ENCODE results near the gene WDR82.

WDR82 gene

DNA sequence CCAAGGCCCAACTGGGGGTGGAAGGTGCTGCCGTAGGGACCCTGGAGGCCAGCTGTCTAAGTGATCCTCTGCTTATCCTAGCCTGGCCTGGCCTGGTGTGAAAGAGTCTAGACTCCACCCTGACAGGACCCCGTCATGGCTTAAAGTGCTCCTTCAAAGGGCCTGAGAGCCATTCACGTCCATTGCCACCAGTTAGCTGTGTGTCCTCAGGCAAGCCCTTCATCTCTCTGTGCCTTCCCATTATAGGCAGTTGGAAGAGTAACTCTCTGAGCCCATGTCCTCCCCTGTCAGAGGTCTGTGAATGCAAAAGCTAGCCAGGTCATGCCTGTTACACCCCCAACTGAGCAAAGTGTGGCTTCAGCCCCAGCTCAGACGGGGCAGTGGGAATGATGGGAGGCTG lies 28.5 kb upstream of the WDR82 start:
- no peak for DNase-seq (ENCODE audit: low read depth in 2 of 2)

DNA sequence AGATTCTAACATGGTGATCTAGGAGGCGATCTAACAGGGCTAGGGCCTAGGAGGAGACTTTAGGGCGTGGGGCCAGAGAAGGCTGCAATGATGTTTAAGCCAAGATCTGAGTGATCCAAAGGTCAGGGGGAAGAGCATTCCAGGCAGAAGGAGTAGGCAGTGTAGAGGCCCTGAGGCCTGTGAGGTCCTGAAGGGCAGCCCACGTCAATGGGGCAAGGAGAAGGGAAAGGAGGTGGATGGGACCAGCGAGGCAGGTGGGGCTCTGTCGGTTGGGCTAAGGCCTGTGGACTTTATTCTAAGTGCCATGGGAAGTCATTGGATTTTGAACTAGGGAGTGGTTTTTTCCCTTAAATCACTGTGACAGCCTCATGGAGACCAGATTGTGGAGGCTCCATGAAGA lies 27.5 kb upstream of the WDR82 start:
- no peak for DNase-seq (ENCODE audit: low read depth in 2 of 2)

DNA sequence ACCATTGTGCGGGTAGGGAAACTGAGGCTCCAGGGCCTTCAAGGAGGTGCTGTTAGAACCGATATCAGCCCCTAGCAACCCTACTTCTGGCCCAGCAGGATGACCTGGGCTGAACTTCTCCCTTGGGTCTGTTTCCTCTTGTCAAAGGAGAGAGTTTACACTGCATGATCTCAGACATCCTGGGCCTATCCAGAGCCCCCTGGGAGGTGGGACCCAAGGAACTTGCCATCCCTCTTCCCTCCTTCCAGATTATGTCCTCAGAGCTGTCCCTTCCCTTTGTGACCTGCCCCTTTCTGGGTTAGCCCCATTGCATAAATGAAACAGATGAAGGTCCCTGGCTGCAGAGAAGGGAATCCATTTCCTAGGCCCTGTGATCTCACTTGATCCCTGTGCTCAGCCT lies 25.4 kb upstream of the WDR82 start:
- no peak for DNase-seq (ENCODE audit: low read depth in 2 of 2)

DNA sequence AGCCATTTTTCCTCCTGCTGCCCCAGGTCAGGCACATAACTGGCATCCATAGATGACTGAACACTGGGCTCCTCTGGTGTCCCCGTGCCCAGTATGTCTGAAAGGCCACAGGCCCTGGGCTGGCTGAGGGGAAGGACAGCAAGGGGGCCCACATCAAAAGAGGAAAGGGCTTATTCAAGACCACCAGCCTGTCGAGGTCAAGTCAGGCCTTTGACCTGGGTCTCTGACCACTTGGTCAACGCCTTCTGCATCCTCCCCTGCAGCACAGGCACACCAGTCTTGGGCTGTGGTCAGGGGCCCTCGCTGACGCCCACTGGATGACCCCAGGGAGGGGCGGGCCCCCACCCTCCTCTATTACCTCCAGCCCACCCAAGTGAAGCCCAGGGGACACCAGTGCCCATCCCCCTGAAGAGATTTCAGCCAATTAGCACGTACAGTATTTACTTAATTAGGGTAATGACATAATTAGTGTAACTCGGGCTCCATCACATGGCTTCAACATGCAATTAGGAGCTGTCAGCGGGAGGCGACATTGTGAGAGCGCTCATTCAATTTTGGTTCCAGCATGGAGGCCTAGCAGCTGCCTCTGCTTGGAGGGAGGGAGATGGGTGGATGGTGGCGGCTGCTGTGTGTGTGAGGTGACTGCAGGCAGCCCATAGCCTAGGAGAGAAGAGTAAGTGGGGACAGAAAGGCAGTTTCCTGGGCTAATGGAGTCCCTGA lies 24.1 kb upstream of the WDR82 start:
- no peak for DNase-seq (ENCODE audit: low read depth in 2 of 2)

DNA sequence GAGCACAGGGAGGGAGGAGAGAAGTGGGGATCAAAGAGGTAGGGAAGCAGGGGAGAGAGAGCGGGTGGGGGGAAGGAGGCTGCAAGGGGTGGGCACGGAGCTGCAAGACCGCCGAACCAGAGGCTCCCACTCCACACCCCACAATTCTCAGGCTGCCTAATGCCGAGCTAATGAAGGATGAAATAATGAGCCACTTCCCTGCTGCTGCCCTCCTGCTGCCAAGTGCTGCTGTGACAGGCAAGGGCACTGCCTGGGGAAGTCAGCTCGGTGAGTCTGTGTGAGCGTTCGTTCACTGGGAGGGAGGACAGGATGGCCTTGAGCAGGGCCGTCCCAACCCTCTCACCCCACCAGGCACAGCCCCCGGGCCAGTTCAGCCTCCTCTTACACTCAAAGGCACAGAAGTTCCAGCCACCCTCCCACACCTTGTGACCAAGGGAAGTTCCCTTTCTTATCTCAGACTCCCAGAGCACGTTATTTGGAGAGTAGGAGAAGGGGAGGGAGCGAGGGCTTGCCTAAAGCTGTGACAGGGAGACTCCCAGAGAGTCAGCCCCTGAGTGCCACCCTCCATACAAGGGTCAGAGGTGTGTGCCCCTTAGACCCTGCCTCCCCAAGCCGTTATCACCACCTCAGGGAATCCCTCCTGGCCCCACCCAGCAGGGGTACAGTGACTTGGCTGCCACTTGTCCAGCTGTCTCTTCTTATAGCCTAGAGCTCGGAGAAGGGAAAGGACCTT lies 21.6 kb upstream of the WDR82 start:
- no peak for DNase-seq (ENCODE audit: low read depth in 2 of 2)

DNA sequence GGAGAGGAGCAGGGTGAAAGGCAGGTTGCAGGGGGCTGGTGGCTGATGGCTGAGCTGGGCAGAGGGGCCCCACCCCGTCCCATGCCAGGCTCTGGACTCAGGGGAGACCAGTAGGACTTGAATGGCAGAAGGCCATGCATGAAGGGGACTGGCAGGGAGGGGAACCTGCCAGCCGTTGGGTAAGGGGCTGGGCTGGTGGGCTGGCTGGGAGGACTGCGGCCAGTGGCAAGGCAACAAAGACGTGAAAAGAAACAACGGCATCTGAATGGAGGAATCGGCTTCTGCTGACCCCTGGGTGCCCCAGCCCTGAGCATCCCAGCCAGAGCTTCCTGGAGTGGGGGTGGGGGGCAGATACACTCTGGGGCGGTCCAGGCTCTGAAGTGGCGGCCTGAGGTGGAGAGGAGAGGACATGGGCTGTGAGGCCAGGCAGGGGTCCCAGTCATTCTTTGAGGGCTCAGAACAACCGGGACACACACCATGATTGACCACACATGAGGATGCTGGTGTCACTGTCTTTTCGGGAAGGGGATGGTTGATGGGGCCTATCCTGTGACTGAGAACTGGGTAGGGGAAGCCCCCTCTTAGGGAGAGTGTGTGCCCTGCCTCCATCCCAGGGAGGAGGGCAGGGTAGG lies 20.9 kb upstream of the WDR82 start:
- no peak for DNase-seq (ENCODE audit: low read depth in 2 of 2)

DNA sequence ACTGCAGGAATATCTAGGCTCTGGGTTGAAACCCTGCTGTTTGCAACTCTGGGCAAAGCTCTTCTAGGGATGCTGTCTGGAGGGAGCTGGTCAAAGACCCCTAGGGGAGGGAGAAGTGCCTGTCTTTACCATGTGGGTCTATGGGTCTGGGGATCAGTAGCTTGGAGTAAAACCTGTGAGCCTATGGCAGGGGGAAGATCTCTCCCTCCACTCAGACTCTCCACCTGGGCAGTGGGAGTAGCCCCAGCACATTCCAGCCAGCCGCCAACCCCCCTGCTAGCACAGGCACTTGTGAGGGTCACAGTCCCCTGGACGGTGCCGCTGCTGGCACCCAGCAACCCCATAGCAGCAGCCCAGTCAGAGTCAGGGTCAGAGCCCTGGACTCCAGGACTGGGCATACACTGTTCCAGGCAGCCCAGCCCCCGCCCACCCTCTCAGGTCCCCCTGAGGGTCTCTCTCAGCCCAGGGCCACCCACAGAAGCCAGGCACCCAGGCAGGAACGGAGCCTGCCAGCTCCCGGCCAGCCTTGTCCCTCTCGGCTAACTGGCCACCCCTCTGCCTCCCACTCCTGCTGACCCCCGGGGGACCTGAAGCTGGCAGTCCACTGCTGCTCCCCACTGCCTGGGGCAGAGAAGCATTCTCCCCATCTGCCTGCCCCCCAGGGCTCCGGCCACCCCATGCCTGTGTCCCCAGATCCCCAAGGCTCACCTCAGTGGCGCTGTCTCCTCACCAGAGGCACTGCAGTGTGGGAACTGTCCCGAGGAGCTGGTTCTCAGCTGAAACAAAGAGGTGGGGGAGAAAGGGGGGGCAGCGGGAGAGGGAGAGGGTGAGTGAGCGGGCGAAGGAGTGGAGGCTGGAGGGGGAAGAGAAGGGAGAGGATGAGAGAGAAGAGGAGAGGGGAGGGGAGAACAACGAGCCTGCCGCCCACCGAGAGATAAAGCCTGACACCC lies 20.0 kb upstream of the WDR82 start:
- DNase-seq (ENCODE audit: low read depth in 2 of 2), result no peak

DNA sequence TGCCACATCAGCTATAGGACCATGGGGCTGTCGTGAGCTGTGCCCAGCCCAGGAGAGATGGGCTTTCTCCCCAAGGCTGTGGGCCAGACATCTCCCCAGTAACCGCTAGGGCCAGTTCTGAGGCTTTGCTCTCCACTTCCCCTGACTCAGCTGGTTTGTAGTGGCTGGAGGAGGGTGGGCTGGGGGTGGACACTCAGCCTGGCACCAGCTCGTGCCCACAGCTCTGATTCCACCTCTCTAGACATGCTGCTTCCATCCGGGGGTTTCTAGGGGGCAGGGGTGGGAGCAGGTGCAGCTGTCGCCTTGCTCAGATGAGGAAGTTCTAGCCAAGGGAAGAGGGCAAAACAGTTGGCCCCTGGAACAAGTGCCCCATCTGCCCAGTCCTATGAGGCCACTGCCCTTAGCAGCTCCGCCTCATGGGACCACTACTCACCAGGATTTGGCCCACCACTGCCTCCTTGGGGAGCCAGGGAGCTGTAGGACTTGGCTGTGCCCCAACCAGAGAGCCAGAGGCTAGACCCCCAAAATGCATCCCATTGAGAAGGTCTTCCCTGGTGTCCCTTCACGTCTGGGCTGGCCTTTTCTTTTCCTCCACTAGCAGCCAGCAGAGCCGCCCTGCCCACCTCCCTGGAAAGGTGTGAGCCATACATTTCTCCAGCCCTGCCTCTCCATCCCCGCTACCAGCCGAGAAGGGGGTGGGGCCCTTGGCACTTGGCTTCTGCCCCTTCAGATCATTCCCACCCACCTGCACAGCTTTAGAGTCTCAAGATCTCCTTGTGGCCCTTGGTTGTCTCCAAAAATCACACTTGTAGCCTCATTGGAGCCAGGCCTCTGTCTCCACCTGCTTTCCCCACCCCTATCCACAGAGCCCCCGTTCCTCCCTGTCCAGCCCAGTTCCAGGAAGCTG lies 19.0 kb upstream of the WDR82 start:
- no peak for DNase-seq (ENCODE audit: low read depth in 2 of 2)

DNA sequence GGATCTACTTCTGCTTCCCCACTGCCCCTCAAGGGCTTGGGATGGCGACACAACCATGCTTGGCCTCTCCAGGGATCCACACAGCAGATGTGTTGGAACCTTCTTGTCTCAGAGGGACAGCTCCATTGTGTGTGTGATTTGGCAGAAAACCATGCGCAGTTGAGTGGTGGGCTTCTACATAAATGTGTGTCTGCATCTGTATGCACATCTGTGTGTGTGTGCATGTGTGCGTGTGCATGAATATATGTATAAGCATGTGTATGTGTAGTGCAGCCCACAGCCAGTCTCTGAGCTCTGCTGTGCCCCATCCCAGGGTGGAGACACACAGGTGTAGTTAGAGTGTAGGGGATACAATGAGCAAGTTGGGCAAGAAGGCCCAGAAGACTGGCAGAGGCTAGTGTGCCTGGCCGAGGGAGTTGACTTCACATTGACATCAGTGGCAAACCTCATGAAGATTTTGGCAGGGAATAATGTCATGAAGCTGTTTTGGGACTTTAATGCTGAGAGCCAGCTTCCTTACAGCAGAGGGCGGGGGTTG lies 17.3 kb upstream of the WDR82 start:
- no peak for DNase-seq (ENCODE audit: low read depth in 2 of 2)

DNA sequence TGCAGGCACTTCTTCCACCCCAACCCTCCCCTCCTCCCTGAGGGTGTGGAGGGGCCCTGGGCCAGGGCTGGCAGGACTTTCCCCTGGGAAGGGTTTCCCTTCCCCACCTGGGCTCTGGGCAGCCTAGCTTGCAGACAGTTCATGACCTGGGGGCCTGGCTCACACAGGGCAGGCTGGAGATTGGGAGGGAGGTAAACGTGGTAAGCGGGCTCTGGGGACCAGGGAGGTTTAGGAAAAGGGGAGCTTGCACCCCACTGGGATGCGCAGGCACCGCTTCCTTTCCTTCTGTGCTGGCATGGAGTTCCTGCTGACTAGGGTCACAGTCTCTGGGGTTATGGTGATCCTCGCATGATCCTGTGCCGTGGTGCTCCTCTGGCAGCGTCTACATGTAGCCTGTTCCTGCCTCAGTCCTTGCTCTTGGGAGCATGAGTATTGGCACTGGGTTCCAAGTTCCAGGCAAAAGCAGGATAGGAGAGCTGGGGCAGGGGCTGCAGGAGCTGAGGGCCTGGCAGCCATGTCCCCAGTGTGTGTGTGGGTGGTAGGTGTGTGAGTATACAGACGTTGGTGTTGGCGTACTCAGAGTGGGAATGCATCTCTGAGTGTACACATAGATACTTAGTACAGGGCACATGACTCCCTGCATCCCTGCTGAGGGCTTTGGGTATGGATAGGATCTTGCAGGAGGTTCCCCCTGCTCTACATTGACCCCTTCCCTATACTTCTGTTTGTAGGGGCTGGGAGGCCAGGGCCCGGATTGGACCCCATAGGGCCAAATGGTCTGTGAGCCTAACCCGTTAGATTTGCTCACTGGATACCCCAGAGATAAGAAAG lies 16.1 kb upstream of the WDR82 start:
- DNase-seq (ENCODE audit: low read depth in 2 of 2), result no peak

DNA sequence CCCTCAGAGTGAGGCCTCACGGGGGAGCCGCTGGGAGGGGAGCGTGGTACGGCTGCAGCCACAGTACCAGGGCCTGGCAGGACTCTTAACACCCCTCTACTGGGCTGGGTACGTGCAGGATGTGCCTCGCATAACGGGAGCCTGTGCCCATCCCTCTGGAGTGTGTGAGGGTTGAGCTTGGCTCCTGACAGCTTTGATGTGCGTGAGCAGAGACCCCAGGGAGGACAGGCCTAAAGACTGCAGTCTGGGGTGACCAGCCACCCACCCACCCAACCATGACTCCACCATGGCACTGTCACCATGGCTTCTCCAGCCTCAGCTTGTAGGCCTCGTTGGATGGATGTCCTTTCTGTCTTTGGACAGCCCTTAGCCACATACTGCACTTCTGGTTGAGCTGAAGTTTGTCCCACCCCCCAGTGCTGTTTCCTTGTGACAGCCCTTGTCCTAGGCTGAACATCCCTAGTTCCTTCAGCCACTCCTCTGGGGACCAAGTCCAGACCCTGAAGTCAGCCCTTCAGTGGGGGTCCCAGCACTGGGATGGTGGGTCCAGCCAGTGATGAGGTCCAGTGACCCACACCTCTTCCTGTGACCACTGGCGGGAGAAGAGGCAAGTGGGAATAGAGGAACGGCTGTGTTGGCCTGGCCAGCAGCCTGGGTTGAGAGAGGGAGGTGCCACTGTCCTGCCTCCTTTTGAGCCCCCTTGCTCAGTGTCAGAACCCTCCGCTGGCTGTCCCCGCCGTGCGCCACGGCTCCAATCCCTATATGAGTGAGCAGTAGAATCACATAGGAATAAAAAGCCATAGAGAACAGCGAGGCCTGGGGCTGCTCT lies 15.3 kb upstream of the WDR82 start:
- no peak for DNase-seq (ENCODE audit: low read depth in 2 of 2)

DNA sequence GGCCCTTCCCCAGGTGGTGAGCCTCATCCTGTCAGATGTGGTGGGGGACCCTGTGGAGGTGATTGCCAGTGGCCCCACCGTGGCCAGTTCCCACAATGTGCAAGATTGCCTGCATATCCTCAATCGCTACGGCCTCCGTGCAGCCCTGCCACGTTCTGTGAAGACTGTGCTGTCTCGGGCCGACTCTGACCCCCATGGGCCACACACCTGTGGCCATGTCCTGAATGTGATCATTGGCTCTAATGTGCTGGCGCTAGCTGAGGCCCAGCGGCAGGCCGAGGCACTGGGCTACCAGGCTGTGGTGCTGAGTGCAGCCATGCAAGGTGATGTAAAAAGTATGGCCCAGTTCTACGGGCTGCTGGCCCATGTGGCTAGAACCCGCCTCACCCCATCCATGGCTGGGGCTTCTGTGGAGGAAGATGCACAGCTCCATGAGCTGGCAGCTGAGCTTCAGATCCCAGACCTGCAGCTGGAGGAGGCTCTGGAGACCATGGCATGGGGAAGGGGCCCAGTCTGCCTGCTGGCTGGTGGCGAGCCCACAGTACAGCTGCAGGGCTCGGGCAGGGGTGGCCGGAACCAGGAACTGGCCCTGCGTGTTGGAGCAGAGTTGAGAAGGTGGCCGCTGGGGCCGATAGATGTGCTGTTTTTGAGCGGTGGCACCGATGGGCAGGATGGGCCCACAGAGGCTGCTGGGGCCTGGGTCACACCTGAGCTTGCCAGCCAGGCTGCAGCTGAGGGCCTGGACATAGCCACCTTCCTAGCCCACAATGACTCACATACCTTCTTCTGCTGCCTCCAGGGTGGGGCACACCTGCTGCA lies 14.0 kb upstream of the WDR82 start:
- DNase-seq (ENCODE audit: low read depth in 2 of 2), result no peak

DNA sequence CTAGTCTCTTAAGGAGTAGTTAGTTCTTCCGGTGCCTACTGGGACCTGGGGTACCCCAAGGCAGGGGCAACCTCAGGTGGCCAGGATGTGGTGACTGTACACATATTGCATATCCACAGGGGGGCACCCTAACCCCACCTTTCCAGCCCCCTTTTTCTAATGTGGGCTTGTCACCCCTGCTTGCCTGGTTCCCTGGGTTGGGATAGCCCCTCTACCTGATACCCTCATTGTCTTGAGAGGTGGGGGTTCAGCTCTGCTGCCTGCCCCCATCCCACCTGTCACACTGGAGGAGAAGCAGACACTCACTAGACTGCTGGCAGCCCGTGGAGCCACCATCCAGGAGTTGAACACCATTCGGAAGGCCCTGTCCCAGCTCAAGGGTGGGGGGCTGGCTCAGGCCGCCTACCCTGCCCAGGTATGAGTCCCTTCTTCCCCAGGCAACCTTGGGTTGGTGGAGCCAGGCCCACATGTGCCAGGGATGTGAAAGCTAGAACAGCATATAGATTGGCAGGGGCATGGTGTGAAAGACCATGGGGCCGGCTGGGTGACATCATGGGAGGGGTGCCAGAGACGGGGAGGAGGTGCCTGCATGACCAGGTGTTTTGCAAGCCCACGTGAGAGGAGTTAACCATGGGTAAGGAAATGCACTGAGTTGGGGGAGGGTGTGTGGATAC lies 13.2 kb upstream of the WDR82 start:
- no peak for DNase-seq (ENCODE audit: low read depth in 2 of 2)

DNA sequence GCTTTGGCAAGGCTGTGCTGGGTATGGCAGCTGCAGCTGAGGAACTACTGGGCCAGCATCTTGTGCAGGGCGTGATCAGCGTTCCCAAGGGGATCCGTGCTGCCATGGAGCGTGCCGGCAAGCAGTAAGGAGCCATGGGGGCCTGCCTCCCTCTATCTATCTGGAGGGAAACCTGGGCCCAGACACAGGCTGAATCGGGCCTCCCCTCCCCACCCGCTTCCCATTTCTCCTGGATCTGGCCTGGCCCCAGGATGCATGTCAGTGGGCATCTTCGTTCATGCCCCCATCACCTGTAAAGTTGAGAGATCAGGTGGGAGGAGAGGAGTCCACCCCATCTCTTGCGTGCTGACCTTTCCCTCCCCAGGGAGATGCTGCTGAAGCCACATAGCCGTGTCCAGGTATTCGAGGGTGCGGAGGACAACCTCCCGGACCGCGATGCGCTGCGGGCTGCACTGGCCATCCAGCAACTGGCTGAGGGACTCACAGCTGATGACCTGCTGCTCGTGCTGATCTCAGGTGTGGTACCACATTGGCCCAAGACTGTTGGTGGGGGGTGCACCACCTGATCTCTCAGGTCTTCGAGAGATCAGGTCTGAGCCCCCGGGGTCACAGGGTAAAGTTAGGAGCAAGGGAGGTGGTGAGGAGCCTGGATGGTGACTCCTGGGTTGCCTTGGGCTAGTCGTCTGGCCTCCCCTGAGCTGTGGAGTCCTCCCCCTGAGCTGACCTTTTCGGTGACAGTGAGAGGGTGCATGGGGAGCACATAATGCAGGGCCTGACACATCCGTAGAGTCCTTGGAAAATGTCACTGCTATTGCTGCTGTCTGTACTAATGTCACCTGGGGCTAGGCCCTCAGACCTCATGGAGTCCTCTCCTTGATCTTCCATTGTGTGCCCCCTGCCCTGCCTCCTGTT lies 12.4 kb upstream of the WDR82 start:
- no peak for DNase-seq (ENCODE audit: low read depth in 2 of 2)

DNA sequence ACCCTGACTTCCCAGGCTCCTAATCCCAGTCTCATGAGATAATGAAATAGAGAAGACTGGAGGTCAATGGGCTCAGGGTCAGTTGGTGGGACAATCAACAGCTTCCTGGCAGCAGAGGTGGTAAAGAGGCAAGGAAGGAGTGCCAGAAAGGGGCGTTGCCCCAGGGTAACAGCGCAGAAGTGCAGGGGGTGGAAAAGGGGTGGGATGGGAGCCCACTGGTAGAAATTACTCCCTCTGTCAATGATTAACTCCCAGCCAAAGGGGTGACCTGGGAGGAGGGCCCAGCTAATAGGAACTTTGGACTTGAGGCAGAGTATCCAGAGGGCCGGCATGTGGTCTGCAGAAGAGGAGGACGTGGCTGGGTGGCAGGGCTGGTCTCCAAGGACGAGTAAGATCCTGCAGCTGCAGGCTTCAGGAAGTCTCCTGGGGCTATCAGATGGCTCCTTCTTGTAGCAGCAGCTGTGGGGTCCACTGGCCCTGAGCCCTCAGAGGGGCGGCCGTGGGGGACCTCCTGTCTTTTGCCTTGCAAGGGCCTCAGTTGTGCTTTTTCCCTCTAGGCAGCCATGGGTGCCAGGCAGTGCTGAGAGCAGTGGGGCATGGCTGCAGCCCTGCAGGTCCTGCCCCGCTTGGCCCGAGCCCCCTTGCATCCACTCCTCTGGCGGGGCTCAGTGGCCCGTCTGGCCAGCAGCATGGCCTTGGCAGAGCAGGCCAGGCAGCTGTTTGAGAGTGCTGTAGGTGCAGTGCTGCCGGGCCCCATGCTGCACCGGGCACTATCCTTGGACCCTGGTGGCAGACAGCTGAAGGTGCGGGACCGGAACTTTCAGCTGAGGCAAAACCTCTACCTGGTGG lies 11.5 kb upstream of the WDR82 start:
- no peak for DNase-seq (ENCODE audit: low read depth in 2 of 2)
